HAP-1 (cell line): ENCODE results near the gene KCNQ1OT1.

Experiments used
- DNase-seq, 2 experiments: peaks; one replicate each; pipeline ENCODE4 v3.0.0-alpha.2; 2016 to 2020; ENCODE audit warnings: low spot score in 2 of 2
- H3K27me3 ChIP-seq: fragments of 250-450 bp; sonication (Bioruptor Pico); 2 replicates; pipeline ENCODE4 v1.5.1; 2020; ENCODE audit warnings: low read depth, mild to moderate bottlenecking, moderate library complexity
- H3K36me3 ChIP-seq: fragments of 250-450 bp; sonication (Bioruptor Pico); replicated peaks from 2 replicates; pipeline ENCODE4 v1.5.1; 2020; ENCODE audit warnings: mild to moderate bottlenecking
- H3K4me1 ChIP-seq: fragments of 250-450 bp; sonication (Bioruptor Pico); 2 replicates; pipeline ENCODE4 v1.5.1; 2020; ENCODE audit warnings: mild to moderate bottlenecking
- H3K4me3 ChIP-seq: fragments of 250-450 bp; sonication (Bioruptor Pico); 2 replicates; pipeline ENCODE4 v1.5.1; 2020; ENCODE audit warnings: mild to moderate bottlenecking, moderate library complexity
- H3K9me3 ChIP-seq: fragments of 250-450 bp; sonication (Bioruptor Pico); 2 replicates; pipeline ENCODE4 v1.5.1; 2020; ENCODE audit warnings: mild to moderate bottlenecking, moderate library complexity
- in situ Hi-C: fragments of 300-500 bp; cut with MboI; formaldehyde crosslinking; loops from 3 replicates; pipeline ENCODE4 v1.14.3; 2020; ENCODE audit warnings: low sequenced_read_pairs, inconsistent platforms, mixed read lengths

Gene KCNQ1OT1

GRCh38 chr11:2686360-2687222 lies 13.2 kb downstream of the KCNQ1OT1 start:
- in situ Hi-C loops, result no loop called here
- Histone ChIP-seq H3K36me3 (no peaks in the 10 kb centered on the region), H3K27me3 (no peaks in the 10 kb centered on the region), H3K4me3 (no peak overlapping the region), H3K9me3 (no peaks in the 10 kb centered on the region), H3K4me1 (no peaks in the 10 kb centered on the region)
- DNase-seq, result no peak

- Histone ChIP-seq H3K4me1 (no peaks in the 10 kb centered on the region), H3K36me3 (no peaks in the 10 kb centered on the region), H3K9me3 (no peaks in the 10 kb centered on the region), H3K27me3 (no peaks in the 10 kb centered on the region), H3K4me3 (no peak overlapping the region)
- in situ Hi-C loops, result no loop called here
- no peak for DNase-seq
These were observed 14.0 kb downstream of the KCNQ1OT1 start for GRCh38 chr11:2685566-2686359.

- Histone ChIP-seq H3K4me3 (no peak overlapping the region), H3K9me3 (no peaks in the 10 kb centered on the region), H3K27me3 (no peaks in the 10 kb centered on the region), H3K4me1 (no peaks in the 10 kb centered on the region), H3K36me3 (no peaks in the 10 kb centered on the region)
- in situ Hi-C loops, result no loop called here
- no peak for DNase-seq
These were observed 14.7 kb downstream of the KCNQ1OT1 start for GRCh38 chr11:2685051-2685450.

GRCh38 chr11:2684581-2684980 lies 15.2 kb downstream of the KCNQ1OT1 start:
- Histone ChIP-seq H3K27me3 (no peaks in the 10 kb centered on the region), H3K36me3 (no peaks in the 10 kb centered on the region), H3K9me3 (no peaks in the 10 kb centered on the region), H3K4me1 (no peaks in the 10 kb centered on the region), H3K4me3 (no peak overlapping the region)
- in situ Hi-C loops, result no loop called here
- no peak for DNase-seq

- no peaks in the 10 kb centered on the region for H3K4me1 ChIP-seq
- no peak overlapping the region for H3K4me3 ChIP-seq
- no peak for DNase-seq
- no peaks in the 10 kb centered on the region for H3K9me3 ChIP-seq
- H3K27me3 ChIP-seq, result no peaks in the 10 kb centered on the region
- no peaks in the 10 kb centered on the region for H3K36me3 ChIP-seq
- in situ Hi-C loops, result no loop called here
These were observed 16.0 kb downstream of the KCNQ1OT1 start for GRCh38 chr11:2683806-2684205.

GRCh38 chr11:2681408-2682145 lies 18.2 kb downstream of the KCNQ1OT1 start:
- Histone ChIP-seq H3K4me3 (no peak overlapping the region), H3K27me3 (no peaks in the 10 kb centered on the region), H3K4me1 (no peaks in the 10 kb centered on the region), H3K36me3 (no peaks in the 10 kb centered on the region), H3K9me3 (no peaks in the 10 kb centered on the region)
- DNase-seq, result no peak
- in situ Hi-C loops, result no loop called here

- Histone ChIP-seq H3K27me3 (no peaks in the 10 kb centered on the region), H3K4me1 (no peaks in the 10 kb centered on the region), H3K36me3 (no peaks in the 10 kb centered on the region), H3K9me3 (no peaks in the 10 kb centered on the region), H3K4me3 (no peak overlapping the region)
- in situ Hi-C loops, result no loop called here
- no peak for DNase-seq
These were observed 20.6 kb downstream of the KCNQ1OT1 start for GRCh38 chr11:2679011-2679676.

GRCh38 chr11:2678396-2678795 lies 21.4 kb downstream of the KCNQ1OT1 start:
- Histone ChIP-seq H3K36me3 (no peaks in the 10 kb centered on the region), H3K4me3 (no peak overlapping the region), H3K9me3 (no peaks in the 10 kb centered on the region), H3K4me1 (no peaks in the 10 kb centered on the region), H3K27me3 (no peaks in the 10 kb centered on the region)
- DNase-seq, result no peak
- in situ Hi-C loops, result no loop called here

- DNase-seq, result no peak
- in situ Hi-C loops, result no loop called here
These were observed 22.7 kb downstream of the KCNQ1OT1 start for GRCh38 chr11:2677127-2677526.

GRCh38 chr11:2675540-2675939 lies 24.3 kb downstream of the KCNQ1OT1 start:
- Histone ChIP-seq H3K9me3 (no peaks in the 10 kb centered on the region), H3K36me3 (no peaks in the 10 kb centered on the region), H3K4me3 (no peak overlapping the region), H3K27me3 (no peaks in the 10 kb centered on the region), H3K4me1 (no peaks in the 10 kb centered on the region)
- in situ Hi-C loops, result no loop called here
- no peak for DNase-seq

More at GRCh38 chr11:2677127-2677526, 22.7 kb downstream of the KCNQ1OT1 start:
- no peak overlapping the region for H3K4me3 ChIP-seq
- no peaks in the 10 kb centered on the region for H3K9me3 ChIP-seq
- no peaks in the 10 kb centered on the region for H3K36me3 ChIP-seq
- H3K4me1 ChIP-seq, result no peaks in the 10 kb centered on the region
- no peaks in the 10 kb centered on the region for H3K27me3 ChIP-seq

- Histone ChIP-seq H3K27me3 (no peaks in the 10 kb centered on the region), H3K4me3 (no peak overlapping the region), H3K4me1 (no peaks in the 10 kb centered on the region), H3K9me3 (no peaks in the 10 kb centered on the region), H3K36me3 (no peaks in the 10 kb centered on the region)
- in situ Hi-C loops, result no loop called here
- DNase-seq, result no peak
These were observed 25.1 kb downstream of the KCNQ1OT1 start for GRCh38 chr11:2674658-2675131.

GRCh38 chr11:2673871-2674471 lies 25.8 kb downstream of the KCNQ1OT1 start:
- Histone ChIP-seq H3K36me3 (no peaks in the 10 kb centered on the region), H3K4me1 (no peaks in the 10 kb centered on the region), H3K4me3 (no peak overlapping the region), H3K9me3 (no peaks in the 10 kb centered on the region), H3K27me3 (no peaks in the 10 kb centered on the region)
- in situ Hi-C loops, result no loop called here
- DNase-seq, result peak in 1 of 2 experiments; percentile 3

- no peaks in the 10 kb centered on the region for H3K27me3 ChIP-seq
- no peak for DNase-seq
- in situ Hi-C loops, result no loop called here
- H3K9me3 ChIP-seq, result no peaks in the 10 kb centered on the region
- H3K36me3 ChIP-seq, result no peaks in the 10 kb centered on the region
- no peak overlapping the region for H3K4me3 ChIP-seq
- no peaks in the 10 kb centered on the region for H3K4me1 ChIP-seq
These were observed 26.6 kb downstream of the KCNQ1OT1 start for GRCh38 chr11:2673250-2673610.
